HEK293 (cell line): ENCODE measurements around the gene MFAP5.

Source experiments
- CTCF ChIP-seq: fragments of 450-650 bp; formaldehyde crosslinking; IDR thresholded peaks from 2 replicates; pipeline ENCODE4 v1.5.1; 2016; ENCODE audit warnings: missing biosample characterization, missing genetic modification characterization
- SETDB1 ChIP-seq: IDR thresholded peaks from one replicate; pipeline ENCODE4 v1.6.1; 2017; ENCODE audit warnings: mild to moderate bottlenecking, low read length, moderate library complexity, mixed read lengths; ENCODE audit not compliant: insufficient read length
- TCF7L2 ChIP-seq: IDR thresholded peaks from 2 replicates; pipeline ENCODE4 v1.6.1; 2011; ENCODE audit warnings: low read depth, mild to moderate bottlenecking, inconsistent platforms, low read length, moderate library complexity, borderline replicate concordance
- ZBTB10 ChIP-seq: fragments of 450-650 bp; formaldehyde crosslinking; IDR thresholded peaks from 2 replicates; pipeline ENCODE4 v1.5.1; 2016; ENCODE audit warnings: missing biosample characterization, missing genetic modification characterization
- ZBTB7A ChIP-seq: fragments of 450-650 bp; formaldehyde crosslinking; IDR thresholded peaks from 2 replicates; pipeline ENCODE4 v1.5.1; 2016; ENCODE audit warnings: low read depth, missing biosample characterization, missing genetic modification characterization
- ZNF157 ChIP-seq: fragments of 450-650 bp; formaldehyde crosslinking; IDR thresholded peaks from 2 replicates; pipeline ENCODE4 v1.5.1; 2016; ENCODE audit warnings: missing biosample characterization, missing genetic modification characterization
- ZNF791 ChIP-seq: fragments of 450-650 bp; formaldehyde crosslinking; IDR thresholded peaks from 2 replicates; pipeline ENCODE4 v1.5.1; 2016; ENCODE audit warnings: missing biosample characterization, missing genetic modification characterization
- ZNF792 ChIP-seq: fragments of 450-650 bp; formaldehyde crosslinking; IDR thresholded peaks from 2 replicates; pipeline ENCODE4 v1.5.1; 2016; ENCODE audit warnings: missing biosample characterization, missing genetic modification characterization

- no peak for TF ChIP-seq ZNF792 (tag by site-specific recombination)
- TF ChIP-seq ZNF791 (tag by site-specific recombination) = no peak
- TF ChIP-seq ZBTB7A (tag by site-specific recombination) = no peak
- no peak for TF ChIP-seq ZBTB10
- TF ChIP-seq ZNF157 (tag by site-specific recombination) = no peak
- no peak for TF ChIP-seq TCF7L2
- no peak for TF ChIP-seq SETDB1
- no peak for TF ChIP-seq CTCF (tag by site-specific recombination)
Measured at GRCh38 chr12:8644345-8645248, 18.0 kb downstream of the MFAP5 start.
